Neural crest cell (in vitro differentiated cells): ENCODE results near the gene PDHX. TPM values are rescaled to one million over a fixed set of nuclear protein-coding genes. Genes with fewer than 3 reads are reported as not detected.

ENCODE experiments used
- DNase-seq: peaks from one replicate; pipeline ENCODE4 v3.0.0; 2021; ENCODE audit warnings: low read depth, mixed read lengths, low spot score
- H3K27ac Mint-ChIP-seq: one replicate; pipeline ENCODE4 v1.8.0; 2021; ENCODE audit warnings: mild to moderate bottlenecking, mixed read lengths; ENCODE audit not compliant: unreplicated experiment
- H3K27me3 Mint-ChIP-seq: 2 replicates; pipeline ENCODE4 v1.8.0; 2021; ENCODE audit warnings: low read depth, mild to moderate bottlenecking, mixed read lengths
- H3K36me3 Mint-ChIP-seq: 2 replicates; pipeline ENCODE4 v1.8.0; 2021; ENCODE audit warnings: low read depth, mild to moderate bottlenecking, mixed read lengths
- H3K4me1 Mint-ChIP-seq: 2 replicates; pipeline ENCODE4 v1.8.0; 2021; ENCODE audit warnings: mixed read lengths
- H3K4me3 Mint-ChIP-seq: one replicate; pipeline ENCODE4 v1.8.0; 2021; ENCODE audit warnings: mild to moderate bottlenecking, mixed read lengths
- H3K9me3 Mint-ChIP-seq: 2 replicates; pipeline ENCODE4 v1.8.0; 2021; ENCODE audit warnings: mixed read lengths
- total RNA-seq: library from RNA; stranded (reverse); gene quantifications from 2 replicates; pipeline ENCODE4 v1.2.1, GENCODE V29; 2021
- TF ChIP-seq, protein P1 (sequence below): fragments of 200-600 bp; sonication (generic); conservative IDR thresholded peaks from 2 replicates; pipeline ENCODE4 v1.5.0; 2021; ENCODE audit warnings: antibody characterized with exemption, mild to moderate bottlenecking

PDHX gene
- total RNA-seq, 1 donor from 2014 or later, result 38.6 TPM

- H3K27me3 Mint-ChIP-seq, result no peaks in the 10 kb centered on the region
- H3K9me3 Mint-ChIP-seq, result peaks cover 3% of the 10 kb centered on the region
- H3K27ac Mint-ChIP-seq, result no peak overlapping the region
- no peaks in the 10 kb centered on the region for H3K4me1 Mint-ChIP-seq
- no peak overlapping the region for H3K4me3 Mint-ChIP-seq
- TF ChIP-seq, protein P1, sequence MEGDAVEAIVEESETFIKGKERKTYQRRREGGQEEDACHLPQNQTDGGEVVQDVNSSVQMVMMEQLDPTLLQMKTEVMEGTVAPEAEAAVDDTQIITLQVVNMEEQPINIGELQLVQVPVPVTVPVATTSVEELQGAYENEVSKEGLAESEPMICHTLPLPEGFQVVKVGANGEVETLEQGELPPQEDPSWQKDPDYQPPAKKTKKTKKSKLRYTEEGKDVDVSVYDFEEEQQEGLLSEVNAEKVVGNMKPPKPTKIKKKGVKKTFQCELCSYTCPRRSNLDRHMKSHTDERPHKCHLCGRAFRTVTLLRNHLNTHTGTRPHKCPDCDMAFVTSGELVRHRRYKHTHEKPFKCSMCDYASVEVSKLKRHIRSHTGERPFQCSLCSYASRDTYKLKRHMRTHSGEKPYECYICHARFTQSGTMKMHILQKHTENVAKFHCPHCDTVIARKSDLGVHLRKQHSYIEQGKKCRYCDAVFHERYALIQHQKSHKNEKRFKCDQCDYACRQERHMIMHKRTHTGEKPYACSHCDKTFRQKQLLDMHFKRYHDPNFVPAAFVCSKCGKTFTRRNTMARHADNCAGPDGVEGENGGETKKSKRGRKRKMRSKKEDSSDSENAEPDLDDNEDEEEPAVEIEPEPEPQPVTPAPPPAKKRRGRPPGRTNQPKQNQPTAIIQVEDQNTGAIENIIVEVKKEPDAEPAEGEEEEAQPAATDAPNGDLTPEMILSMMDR, result no peak
- peaks cover 10% of the 10 kb centered on the region for H3K36me3 Mint-ChIP-seq
- DNase-seq, result no peak
Observed at GRCh38 chr11:34941688-34942087, 25.3 kb downstream of the PDHX start.

DNA sequence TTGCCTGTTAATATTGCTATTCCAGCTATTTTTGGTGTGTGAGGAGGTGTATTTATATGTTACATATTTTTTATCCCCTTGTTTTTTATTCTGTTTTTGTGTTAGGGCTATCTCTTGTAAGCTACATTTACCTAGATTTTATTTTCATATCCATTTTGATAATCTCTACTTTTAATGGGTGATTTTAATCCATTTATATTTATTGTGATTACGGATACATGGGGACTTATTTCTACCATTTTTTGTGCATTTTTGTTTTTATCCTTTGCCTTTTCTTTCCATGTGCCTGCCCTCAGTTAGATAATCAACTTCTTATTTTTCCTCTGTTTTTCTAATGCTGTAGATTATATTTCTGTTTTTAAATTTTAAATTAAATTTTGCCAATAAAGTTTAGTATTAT, 28.3 kb downstream of the PDHX start:
- peaks cover 14% of the 10 kb centered on the region for H3K36me3 Mint-ChIP-seq
- DNase-seq, result no peak
- no peak overlapping the region for H3K4me3 Mint-ChIP-seq
- H3K27ac Mint-ChIP-seq, result no peak overlapping the region
- no peaks in the 10 kb centered on the region for H3K4me1 Mint-ChIP-seq
- peaks cover 3% of the 10 kb centered on the region for H3K9me3 Mint-ChIP-seq
- TF ChIP-seq, protein P1, result no peak
- H3K27me3 Mint-ChIP-seq, result no peaks in the 10 kb centered on the region

- no peak overlapping the region for H3K27ac Mint-ChIP-seq
- H3K9me3 Mint-ChIP-seq, result peaks cover 4% of the 10 kb centered on the region
- H3K4me3 Mint-ChIP-seq, result no peak overlapping the region
- TF ChIP-seq, protein P1, result no peak
- no peaks in the 10 kb centered on the region for H3K4me1 Mint-ChIP-seq
- peaks cover 15% of the 10 kb centered on the region for H3K36me3 Mint-ChIP-seq
- DNase-seq, result no peak
- H3K27me3 Mint-ChIP-seq, result no peaks in the 10 kb centered on the region
Observed at GRCh38 chr11:34948696-34949095, 32.3 kb downstream of the PDHX start.

DNA sequence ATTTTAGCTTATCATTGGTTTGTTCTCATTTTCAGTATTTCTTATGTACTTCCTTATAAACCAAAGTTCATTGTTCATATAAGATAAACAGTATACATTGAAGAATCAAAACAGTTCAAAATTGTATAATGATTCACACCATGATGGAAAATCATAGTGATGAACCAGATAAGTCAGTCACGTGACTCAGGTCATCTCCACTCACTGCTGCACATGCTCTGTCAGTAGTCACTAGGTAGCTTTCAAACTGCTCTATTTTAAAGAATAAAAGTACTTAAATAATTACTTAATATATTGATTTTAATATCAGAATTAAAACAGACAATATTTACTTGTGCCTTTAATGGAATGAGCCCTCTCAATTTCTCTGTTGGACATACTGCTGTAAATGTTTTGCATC, 37.5 kb downstream of the PDHX start:
- DNase-seq, result no peak
- Mint-ChIP-seq H3K27me3 (no peaks in the 10 kb centered on the region), H3K4me1 (no peaks in the 10 kb centered on the region), H3K9me3 (peaks cover 3% of the 10 kb centered on the region), H3K27ac (no peak overlapping the region), H3K4me3 (no peak overlapping the region), H3K36me3 (peaks cover 11% of the 10 kb centered on the region)
- TF ChIP-seq, protein P1, result no peak

GRCh38 chr11:34957206-34957605, 40.8 kb downstream of the PDHX start:
- no peak overlapping the region for H3K27ac Mint-ChIP-seq
- DNase-seq, result no peak
- H3K27me3 Mint-ChIP-seq, result no peaks in the 10 kb centered on the region
- H3K4me1 Mint-ChIP-seq, result no peaks in the 10 kb centered on the region
- TF ChIP-seq, protein P1, result no peak
- no peak overlapping the region for H3K4me3 Mint-ChIP-seq
- H3K9me3 Mint-ChIP-seq, result peaks cover 3% of the 10 kb centered on the region
- peaks cover 11% of the 10 kb centered on the region for H3K36me3 Mint-ChIP-seq

- H3K4me3 Mint-ChIP-seq, result no peak overlapping the region
- TF ChIP-seq, protein P1, result no peak
- DNase-seq, result no peak
- no peak overlapping the region for H3K27ac Mint-ChIP-seq
- H3K4me1 Mint-ChIP-seq, result no peaks in the 10 kb centered on the region
- peaks cover 3% of the 10 kb centered on the region for H3K9me3 Mint-ChIP-seq
- peaks cover 11% of the 10 kb centered on the region for H3K36me3 Mint-ChIP-seq
- H3K27me3 Mint-ChIP-seq, result no peaks in the 10 kb centered on the region
Observed at GRCh38 chr11:34957606-34958005, 41.2 kb downstream of the PDHX start.
